GM19099 (cell line): Measurements from ENCODE around the gene AK5.

Experiments used
- POLR2A ChIP-seq: IDR thresholded peaks from 3 replicates; pipeline ENCODE4 v1.6.1; 2011; ENCODE audit warnings: low read depth; ENCODE audit not compliant: insufficient read length; ENCODE audit errors: extremely low read depth

AK5 gene

DNA sequence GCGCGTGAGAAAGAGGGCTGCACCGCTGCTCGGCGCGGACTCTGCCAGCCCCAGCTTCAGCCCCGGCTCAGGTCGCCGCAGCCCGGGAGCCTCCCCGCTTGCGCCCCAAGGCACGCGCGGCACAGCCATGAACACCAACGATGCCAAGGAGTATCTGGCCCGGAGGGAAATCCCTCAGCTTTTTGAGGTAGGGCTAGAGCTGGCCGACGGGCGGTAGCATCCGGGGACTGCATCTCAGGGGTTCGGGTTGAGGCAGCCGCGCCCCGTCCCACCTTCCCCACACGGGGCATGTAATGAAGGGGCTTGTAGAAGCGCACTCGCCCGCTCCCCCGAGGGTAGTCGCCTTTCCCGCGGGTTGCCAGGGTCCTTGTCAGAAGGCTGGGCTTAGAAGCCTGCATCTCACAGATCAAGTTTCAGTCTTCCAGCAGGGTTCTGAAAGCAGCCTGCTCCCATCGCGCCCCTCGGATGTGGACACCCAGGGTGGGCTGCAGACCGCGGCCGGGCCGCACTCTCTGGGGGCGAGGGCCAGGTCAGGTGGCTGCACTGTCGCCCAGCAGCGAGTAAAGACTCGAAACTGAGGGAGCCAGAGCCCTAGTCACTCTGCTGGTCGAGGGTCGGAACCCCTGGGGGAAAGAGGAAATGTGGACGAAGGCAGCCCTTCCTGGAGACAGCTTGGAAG lies 507 bp downstream of the AK5 start:
- TF ChIP-seq POLR2A: no peak

DNA sequence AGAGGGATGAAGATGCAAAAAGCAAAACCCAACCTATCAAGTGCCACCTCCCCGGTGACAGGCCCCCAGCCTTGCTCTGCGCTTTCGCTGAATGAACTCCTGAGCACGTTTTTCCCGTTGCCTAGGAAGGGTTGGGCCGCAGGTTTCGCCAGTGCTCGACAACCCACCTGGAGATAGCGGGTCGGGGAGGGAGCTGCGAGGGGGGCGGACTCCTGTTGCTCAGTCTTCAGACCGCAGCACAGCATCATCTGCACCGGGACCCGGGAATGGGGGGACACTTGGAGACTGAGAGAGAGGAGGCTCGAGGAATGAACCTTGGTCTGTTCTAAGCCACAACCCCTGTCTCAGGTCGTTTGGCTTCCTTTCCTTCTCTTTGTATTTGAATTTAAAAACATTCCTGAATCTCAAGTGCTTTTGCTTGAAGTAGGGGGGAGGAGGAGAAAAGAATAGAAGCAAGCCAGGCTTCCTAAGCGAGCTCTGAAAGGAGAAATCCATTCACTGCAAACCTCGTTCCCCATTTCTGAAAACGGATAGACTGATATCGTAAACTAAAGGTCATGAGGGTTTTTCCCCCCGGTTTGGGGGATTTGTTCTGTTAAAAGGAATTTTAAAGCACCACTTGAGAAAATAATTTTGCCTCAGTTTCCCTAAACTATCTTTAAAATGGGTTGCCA lies 1.2 kb downstream of the AK5 start:
- no peak for TF ChIP-seq POLR2A

DNA sequence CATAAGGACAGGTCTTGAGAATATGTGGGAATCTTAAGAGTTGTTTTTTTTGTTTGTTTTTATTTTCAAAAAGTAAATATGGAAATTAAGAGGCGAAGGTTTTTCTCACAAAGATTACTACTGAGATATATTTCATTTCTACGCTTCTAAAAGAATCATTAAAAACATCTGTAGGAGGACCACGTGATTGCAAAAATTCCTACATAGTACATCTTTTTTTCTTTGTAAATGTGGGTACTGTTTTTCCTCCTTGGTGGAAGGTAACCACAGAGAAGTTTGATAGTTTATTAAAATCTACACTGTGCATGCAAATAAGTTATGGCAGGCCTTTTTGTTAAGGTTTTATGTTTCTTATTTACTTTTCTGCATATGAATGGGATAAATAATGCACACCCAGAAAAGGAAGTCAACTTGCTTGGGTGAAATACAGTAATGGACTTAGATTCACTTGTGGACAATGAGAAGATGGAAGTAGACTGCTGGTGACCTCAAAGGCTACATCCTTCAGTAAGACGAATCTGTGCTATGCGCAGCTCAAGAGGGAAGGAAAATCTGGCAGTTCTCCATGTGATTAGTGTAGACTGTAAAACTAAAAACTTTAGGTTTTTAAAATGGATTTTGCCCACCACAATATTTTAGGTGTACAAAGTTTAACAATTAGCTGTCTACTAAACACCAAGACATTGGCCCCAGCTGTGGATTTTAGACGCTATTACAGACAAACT lies 2.0 kb downstream of the AK5 start:
- no peak for TF ChIP-seq POLR2A

DNA sequence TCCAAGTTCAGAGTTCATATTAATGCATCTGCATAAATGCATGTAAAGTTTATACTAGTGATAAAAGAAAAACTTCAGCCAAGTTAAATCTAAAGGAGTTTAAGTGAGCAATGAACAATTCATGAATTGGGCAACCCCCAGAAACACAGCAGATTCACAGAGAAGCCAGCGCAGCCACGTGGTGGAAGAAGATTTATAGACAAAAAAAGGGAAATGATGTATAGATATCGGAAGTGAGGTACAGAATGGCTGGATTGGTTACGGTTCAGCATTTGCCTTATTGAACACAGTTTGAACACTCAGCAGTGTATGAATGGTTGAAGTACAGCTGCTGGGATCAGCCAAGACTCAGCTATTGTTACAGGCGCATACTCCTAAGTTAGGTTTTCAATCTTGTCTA lies 5.7 kb downstream of the AK5 start:
- TF ChIP-seq POLR2A: no peak

DNA sequence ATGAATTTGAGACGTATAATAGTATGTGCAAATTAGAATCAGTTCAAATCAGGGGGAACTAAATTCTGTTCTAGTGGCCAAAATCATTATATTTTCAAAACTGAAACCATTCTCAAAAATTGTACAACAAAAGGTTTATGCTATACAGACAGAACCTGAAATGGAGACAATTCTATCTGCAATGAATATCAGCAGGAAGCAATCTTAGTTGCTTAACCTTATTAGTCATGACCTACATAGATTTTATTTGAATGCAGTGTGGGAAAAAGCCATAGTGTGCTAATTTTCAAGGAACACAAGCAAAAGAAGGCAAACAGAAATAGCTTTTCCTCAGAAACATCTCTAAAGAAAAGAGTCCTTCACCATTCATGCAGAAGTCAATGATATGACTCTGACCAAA lies 6.5 kb downstream of the AK5 start:
- no peak for TF ChIP-seq POLR2A

DNA sequence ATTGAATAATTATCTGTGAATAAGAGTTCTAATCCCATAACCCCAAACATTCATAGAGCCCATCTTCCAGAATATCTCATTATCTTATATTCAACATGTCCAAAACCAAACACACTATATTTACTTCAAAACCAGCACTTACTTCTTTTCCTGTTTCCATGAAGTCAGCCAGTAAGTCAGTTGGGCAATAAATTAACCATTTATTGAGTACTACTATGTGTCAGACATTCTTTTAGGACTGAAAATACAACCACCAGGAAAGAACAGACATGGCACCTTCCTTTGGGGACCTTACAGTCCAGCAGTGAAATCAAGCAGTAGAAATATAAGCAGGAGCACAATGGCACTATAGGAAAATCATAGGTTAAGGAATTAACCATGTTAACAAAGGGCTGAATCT lies 8.8 kb downstream of the AK5 start:
- no peak for TF ChIP-seq POLR2A

DNA sequence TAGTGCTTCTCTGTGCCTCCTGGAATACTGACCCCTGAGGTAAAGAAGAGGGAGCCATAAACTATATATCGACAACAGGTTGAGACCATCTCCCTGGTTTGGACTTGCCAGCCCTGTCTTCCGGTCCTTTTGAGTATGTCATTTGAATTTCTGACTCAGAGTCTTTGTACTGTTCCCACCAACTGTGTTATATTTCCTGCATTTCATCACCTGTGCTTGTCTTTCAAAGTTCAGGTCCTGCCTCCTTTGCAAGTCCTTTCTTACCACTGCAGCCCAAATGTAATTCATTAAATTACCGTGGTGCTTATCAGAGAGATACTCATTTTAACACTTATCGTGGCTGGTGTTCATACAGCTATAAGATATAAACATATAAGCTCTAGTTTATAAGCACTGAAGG lies 10.7 kb downstream of the AK5 start:
- TF ChIP-seq POLR2A: no peak

DNA sequence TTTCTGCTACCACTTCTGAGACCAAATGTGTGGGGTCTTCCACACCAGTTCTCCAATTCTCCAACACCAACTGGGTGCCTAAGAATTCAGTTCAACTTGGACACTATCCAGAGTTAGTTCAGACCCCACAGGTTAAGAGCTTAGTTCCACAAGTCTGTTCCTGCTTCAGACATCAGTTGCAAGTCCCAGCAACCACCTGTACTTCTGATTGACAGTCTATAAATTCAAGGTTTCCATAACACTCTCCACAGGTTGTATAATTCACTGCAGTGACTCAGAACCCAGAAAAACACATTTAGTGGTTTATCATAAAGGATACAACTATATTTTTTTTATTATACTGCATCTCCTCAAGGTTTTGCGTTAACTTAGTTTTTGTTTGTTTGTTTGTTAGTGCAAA lies 18.7 kb downstream of the AK5 start:
- TF ChIP-seq POLR2A: no peak

DNA sequence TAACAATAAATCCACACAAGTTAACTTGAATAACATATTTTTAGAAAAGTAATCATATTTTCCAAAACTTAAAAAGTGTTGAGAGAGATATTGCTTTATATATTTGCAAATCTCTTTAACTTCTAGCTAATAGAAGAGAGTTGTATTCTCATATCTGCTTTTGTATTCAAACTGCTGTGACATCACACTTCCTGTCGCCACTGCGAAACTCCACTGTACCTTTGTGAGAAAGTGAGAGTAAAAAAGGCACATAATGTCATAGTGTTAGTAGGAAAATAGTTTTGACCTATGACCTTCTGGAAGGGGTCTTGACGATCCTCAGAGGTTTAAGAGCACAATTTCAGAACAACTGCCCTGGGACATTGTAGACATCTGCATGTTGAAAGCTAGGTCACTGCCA lies 21.6 kb downstream of the AK5 start:
- no peak for TF ChIP-seq POLR2A

DNA sequence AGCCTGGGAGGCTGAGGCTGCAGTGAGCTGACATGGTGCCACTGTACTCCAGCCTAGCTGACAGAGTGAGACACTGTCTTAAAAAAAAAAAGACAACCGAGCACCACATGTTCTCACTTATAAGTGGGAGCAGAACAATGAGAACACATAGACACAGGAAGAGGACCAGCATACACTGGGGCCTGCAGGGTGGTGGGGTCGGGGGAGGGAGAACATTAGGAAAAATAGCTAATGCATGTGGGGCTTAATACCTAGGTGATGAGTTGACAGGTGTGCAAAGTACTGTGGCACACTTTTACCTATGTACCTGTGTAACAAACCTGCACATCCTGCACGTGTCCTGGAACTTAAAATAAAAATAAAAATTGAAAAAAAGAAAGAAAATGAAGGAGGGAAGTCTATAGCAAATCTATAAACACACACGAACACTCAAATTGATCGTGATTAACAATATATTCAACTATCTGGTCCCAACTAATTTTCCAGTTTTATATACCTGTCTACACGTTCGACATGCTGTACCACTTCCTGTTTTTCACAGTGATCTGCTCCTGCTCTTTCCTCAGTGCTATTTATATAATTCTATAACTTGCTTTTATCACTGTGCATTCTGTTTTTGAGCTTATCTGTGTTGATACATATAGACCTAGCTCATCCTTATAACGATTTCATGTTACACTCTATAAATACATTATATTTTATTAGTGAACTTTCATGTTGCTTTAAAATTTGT lies 27.2 kb downstream of the AK5 start:
- no peak for TF ChIP-seq POLR2A

DNA sequence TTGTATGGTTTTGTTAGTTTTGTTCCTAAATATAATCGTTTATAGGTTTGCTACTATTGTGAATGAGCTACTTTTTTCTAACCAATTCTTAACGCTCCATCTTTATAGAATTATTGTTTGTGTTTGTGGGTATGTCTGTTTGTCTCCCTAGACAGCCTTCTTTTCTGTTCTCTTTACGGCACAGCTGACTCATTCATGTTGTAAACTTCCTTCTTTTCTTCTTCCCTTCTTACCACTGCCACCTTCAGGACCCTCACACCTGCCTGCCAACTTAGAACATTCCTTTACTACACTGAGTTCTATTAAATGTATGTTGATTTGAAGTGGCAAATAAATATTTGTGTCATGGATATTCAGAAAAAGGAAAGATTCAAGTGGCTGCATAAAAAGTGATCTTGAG lies 29.1 kb downstream of the AK5 start:
- no peak for TF ChIP-seq POLR2A

DNA sequence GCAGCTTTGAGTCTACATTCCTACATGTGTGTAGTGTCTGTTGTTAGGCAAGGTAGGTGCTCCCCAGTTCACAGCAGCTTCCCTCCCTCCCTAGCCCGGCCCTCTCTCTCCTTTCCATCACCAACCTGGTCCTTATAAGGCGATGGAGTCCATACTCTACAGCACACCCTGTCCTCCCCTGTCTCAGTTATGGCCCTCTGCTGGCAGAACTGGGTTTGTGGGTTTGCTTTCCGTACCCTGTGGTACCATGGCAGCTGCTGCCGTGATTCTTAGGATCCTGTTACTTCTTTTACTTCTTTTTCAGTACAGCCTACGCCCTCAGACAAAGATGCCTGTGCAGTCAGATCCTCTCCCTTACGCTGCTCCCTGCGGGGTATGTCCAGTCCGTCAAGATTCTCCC lies 31.7 kb downstream of the AK5 start:
- no peak for TF ChIP-seq POLR2A

DNA sequence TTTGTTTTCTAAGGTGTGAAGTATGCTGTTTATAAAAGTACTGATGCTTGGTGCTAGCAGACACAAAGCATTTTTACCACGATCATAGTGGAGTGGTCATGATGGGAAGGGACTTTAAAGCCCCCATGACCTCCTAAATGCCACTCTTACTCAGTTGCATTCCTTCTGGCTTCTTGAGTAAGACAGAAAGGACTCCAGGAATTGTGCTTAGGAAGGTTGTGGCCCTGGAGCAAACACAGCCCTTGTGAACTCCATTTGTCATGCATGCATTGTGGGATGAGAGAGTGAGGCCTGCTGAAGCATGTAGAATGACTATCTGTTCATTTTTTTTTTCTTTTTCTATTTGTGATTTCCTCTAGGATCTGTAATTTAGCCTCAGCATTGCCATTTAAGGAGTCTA lies 34.2 kb downstream of the AK5 start:
- no peak for TF ChIP-seq POLR2A

DNA sequence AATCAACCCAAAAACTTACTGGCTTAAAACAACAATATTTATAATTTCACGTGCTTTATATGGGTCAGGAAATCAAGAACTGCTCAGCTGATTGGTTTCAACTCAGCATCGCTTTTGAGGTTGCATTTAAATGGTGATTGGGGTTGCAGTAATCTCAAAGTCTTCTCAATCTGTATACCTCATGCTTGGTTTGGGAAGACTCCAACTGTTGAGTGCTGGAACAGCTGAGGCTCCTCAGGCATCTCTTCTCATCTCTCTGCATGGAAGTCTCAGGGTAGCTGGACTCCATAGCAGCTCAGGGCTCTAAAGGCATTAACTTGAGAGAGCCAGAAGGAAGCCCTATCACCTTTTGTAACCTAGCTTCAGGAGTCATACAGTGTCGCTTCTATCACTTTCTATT lies 35.1 kb downstream of the AK5 start:
- TF ChIP-seq POLR2A: no peak

DNA sequence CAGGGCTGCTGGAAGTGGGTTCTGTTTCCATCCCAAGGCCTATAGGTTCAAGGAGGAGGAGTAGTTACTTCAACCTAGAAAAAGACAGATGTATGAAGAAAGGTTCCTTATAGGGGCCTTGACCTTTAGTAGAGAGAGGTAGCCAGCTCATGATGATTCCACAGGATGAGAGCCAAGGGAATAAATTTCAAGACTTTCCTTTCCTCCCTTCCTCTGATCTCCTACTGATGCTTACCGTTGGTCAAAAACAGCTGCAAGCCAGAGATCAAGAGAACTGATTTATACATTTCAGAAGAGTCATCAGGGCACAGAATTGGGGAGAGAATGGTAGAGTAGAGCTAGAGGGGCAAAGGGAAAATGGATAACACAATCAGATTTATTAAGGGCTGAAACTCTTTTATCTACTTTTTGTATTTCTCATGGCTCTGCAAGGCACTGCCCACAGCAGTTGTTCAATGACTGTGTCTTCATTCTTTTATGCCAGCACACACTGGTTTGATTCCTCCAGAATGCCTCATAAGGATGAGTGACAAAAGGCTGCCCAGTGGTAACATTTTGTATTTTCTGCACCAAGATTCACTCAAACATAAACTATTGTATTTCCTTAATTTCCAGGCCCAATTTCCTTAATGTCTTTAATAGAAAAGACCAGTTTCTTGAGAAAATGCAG lies 37.4 kb downstream of the AK5 start:
- TF ChIP-seq POLR2A: no peak
